Left lobe of liver (tissue), 2 donors: ENCODE data around the gene MPG. TPM values are rescaled to one million over a fixed set of nuclear protein-coding genes. Genes with fewer than 3 reads are reported as not detected.
A peak's percentile ranks its signal among the peaks of the same experiment; 100 is the strongest.
"Not testable (repeated sequence)": the region's sequence is repeated elsewhere in the genome, so short reads cannot be mapped to it uniquely, and the experiment has no call there.

Source experiments
- ATAC-seq: fragments of 200-7000 bp; cut with Tn5 transposase; one replicate; pipeline ENCODE4 v1.9.1; 2020; ENCODE audit warnings: mild to moderate bottlenecking, moderate library complexity
- DNase-seq: peaks from one replicate; pipeline ENCODE4 v3.0.0-alpha.2; 2020; ENCODE audit warnings: low spot score
- total RNA-seq: library from RNA; stranded (reverse); gene quantifications from one replicate; pipeline ENCODE4 v1.2.1, GENCODE V29; 2021
- donor health status: DM: no; HTN: no; CAD: no; lungs with moderate emphysema.
- donor health status: DM: no; HTN: yes; CAD: no.

Gene MPG
- total RNA-seq, 1 donor from 2014 or later: 28.0 TPM

GRCh38 chr16:104928-105327 is 26.9 kb downstream of the MPG start:
- no peak for DNase-seq
- no peak for ATAC-seq

GRCh38 chr16:105521-105920 is 27.5 kb downstream of the MPG start:
- DNase-seq (no peak), ATAC-seq (no peak)

GRCh38 chr16:106623-107324 is 28.7 kb downstream of the MPG start:
- DNase-seq (no peak), ATAC-seq (peak; percentile 74)

- DNase-seq: no peak
- ATAC-seq: no peak
These were observed 34.3 kb downstream of the MPG start for GRCh38 chr16:112153-112840.

- no peak for DNase-seq
- ATAC-seq: no peak
These were observed 36.3 kb downstream of the MPG start for GRCh38 chr16:114327-114726.

- ATAC-seq (no peak), DNase-seq (no peak)
These were observed 38.0 kb downstream of the MPG start for GRCh38 chr16:116015-116414.

- DNase-seq (peak; percentile 65), ATAC-seq (peak; percentile 85)
These were observed 39.6 kb downstream of the MPG start for GRCh38 chr16:117379-118365.

- ATAC-seq (no peak), DNase-seq (no peak)
These were observed 40.8 kb downstream of the MPG start for GRCh38 chr16:118857-119256.

GRCh38 chr16:119295-119694 is 41.3 kb downstream of the MPG start:
- ATAC-seq (no peak), DNase-seq (no peak)

GRCh38 chr16:119835-120491 is 41.9 kb downstream of the MPG start:
- ATAC-seq (no peak), DNase-seq (no peak)

- DNase-seq (no peak), ATAC-seq (no peak)
These were observed 42.7 kb downstream of the MPG start for GRCh38 chr16:120756-121155.

- DNase-seq (no peak), ATAC-seq (no peak)
These were observed 44.3 kb downstream of the MPG start for GRCh38 chr16:122361-122760.

GRCh38 chr16:123558-124350 is 45.7 kb downstream of the MPG start:
- DNase-seq, ATAC-seq: not testable (repeated sequence)

- ATAC-seq (no peak), DNase-seq (no peak)
These were observed 47.0 kb downstream of the MPG start for GRCh38 chr16:125011-125410.

GRCh38 chr16:129075-129474 is 51.0 kb downstream of the MPG start:
- no peak for ATAC-seq

GRCh38 chr16:130533-131173 is 52.6 kb downstream of the MPG start:
- no peak for DNase-seq
- ATAC-seq: no peak

More at GRCh38 chr16:129075-129474, 51.0 kb downstream of the MPG start:
- DNase-seq: no peak

- ATAC-seq (no peak), DNase-seq (no peak)
These were observed 54.1 kb downstream of the MPG start for GRCh38 chr16:132120-132519.

GRCh38 chr16:133716-134115 is 55.7 kb downstream of the MPG start:
- ATAC-seq: no peak
- no peak for DNase-seq
